ENCODE results near the gene UNC45B.
"Not testable (repeated sequence)": the region's sequence is repeated elsewhere in the genome, so short reads cannot be mapped to it uniquely, and the experiment has no call there.

The UNC45B gene

GRCh38 chr17:35174835-35175334, 27.3 kb downstream of the UNC45B start:
- DNase-seq, result no peak

- no peak for DNase-seq
Measured at GRCh38 chr17:35175638-35176415, 28.2 kb downstream of the UNC45B start.

GRCh38 chr17:35176897-35177296, 29.3 kb downstream of the UNC45B start:
- DNase-seq, result no peak

- not testable (repeated sequence) for DNase-seq
Measured at GRCh38 chr17:35179379-35179778, 31.8 kb downstream of the UNC45B start.

GRCh38 chr17:35183332-35183731, 35.7 kb downstream of the UNC45B start:
- no peak for DNase-seq

GRCh38 chr17:35184274-35184673, 36.7 kb downstream of the UNC45B start:
- no peak for DNase-seq

- no peak for DNase-seq
Measured at GRCh38 chr17:35185849-35186248, 38.2 kb downstream of the UNC45B start.

GRCh38 chr17:35187481-35187880, 39.9 kb downstream of the UNC45B start:
- no peak for DNase-seq

GRCh38 chr17:35188111-35188510, 40.5 kb downstream of the UNC45B start:
- DNase-seq, result no peak

- DNase-seq, result no peak
Measured at GRCh38 chr17:35189291-35189690, 41.7 kb downstream of the UNC45B start.

GRCh38 chr17:35191001-35191695, 43.5 kb downstream of the UNC45B start:
- no peak for DNase-seq

GRCh38 chr17:35192708-35193107, 45.1 kb downstream of the UNC45B start:
- DNase-seq, result no peak

- not testable (repeated sequence) for DNase-seq
Measured at GRCh38 chr17:35194001-35194400, 46.4 kb downstream of the UNC45B start, which contains the start of gene SLC35G3. TSS of gene SLC35G3 (minus strand) at chr17:35194393. CDS start at chr17:35194307, 86 bp downstream.

GRCh38 chr17:35195062-35195461, 47.4 kb downstream of the UNC45B start:
- DNase-seq, result not testable (repeated sequence)

GRCh38 chr17:35202582-35202981, 55.0 kb downstream of the UNC45B start:
- DNase-seq, result not testable (repeated sequence)

GRCh38 chr17:35210741-35211140, 63.1 kb downstream of the UNC45B start:
- no peak for DNase-seq

- no peak for DNase-seq
Measured at GRCh38 chr17:35212668-35213067, 65.1 kb downstream of the UNC45B start.

- DNase-seq, result no peak
Measured at GRCh38 chr17:35213412-35213940, 65.9 kb downstream of the UNC45B start.

- DNase-seq, result no peak
Measured at GRCh38 chr17:35214192-35214591, 66.6 kb downstream of the UNC45B start.

GRCh38 chr17:35214631-35215273, 67.1 kb downstream of the UNC45B start:
- DNase-seq, result no peak

GRCh38 chr17:35217107-35217506, 69.5 kb downstream of the UNC45B start:
- DNase-seq, result no peak

GRCh38 chr17:35218915-35219314, 71.3 kb downstream of the UNC45B start:
- no peak for DNase-seq

GRCh38 chr17:35222452-35222851, 74.8 kb downstream of the UNC45B start:
- DNase-seq, result no peak
